Kidney (tissue), 14 donors: ENCODE measurements around the gene GSK3A. TPM values are rescaled to one million over a fixed set of nuclear protein-coding genes. Genes with fewer than 3 reads are reported as not detected.

Source experiments
- DNase-seq, 5 donors: peaks; one replicate each; pipeline ENCODE4 v3.0.0-alpha.2; 2013 to 2020
- FAIRE-seq: peaks from 2 replicates; lab custom pipeline; 2012; peaks lifted over from hg19 to GRCh38; lab: Jason Lieb, UNC
- H3K27ac ChIP-seq, 2 donors: one replicate each; pipeline ENCODE4 v1.7.0; 2013; ENCODE audit warnings: low read depth in 2 of 2, low read length in 2 of 2, inconsistent platforms in 1 of 2
- H3K27me3 ChIP-seq: one replicate; pipeline ENCODE4 v1.7.1; 2013; ENCODE audit warnings: low read length, inconsistent platforms; ENCODE audit not compliant: control insufficient read depth, insufficient read depth
- H3K36me3 ChIP-seq, 3 donors: one replicate each; pipeline versions ENCODE4 v1.7.0 to v1.7.1; 2013; ENCODE audit warnings: low read length in 3 of 3, control low read depth in 1 of 3, inconsistent platforms in 1 of 3; ENCODE audit not compliant: insufficient read depth in 3 of 3, control insufficient read depth in 2 of 3
- H3K4me1 ChIP-seq, 3 donors: one replicate each; pipeline versions ENCODE4 v1.7.0 to v1.7.1; 2013; ENCODE audit warnings: low read length in 3 of 3, inconsistent platforms in 1 of 3, low read depth in 1 of 3; ENCODE audit not compliant: control insufficient read depth in 2 of 3, insufficient read depth in 2 of 3
- H3K4me3 ChIP-seq, 3 donors: one replicate each; pipeline versions ENCODE4 v1.7.0 to v1.8.1; 2013; ENCODE audit warnings: low read length in 3 of 3, control low read depth in 1 of 3, inconsistent platforms in 1 of 3
- H3K9ac ChIP-seq, 3 donors: one replicate each; pipeline versions ENCODE4 v1.7.0 to v1.7.1; 2013; ENCODE audit warnings: low read length in 3 of 3, control low read depth in 1 of 3, inconsistent platforms in 1 of 3
- H3K9me3 ChIP-seq, 3 donors: one replicate each; pipeline versions ENCODE4 v1.7.0 to v1.7.1; 2013; ENCODE audit warnings: low read length in 3 of 3, control low read depth in 1 of 3, inconsistent platforms in 1 of 3; ENCODE audit not compliant: control insufficient read depth in 2 of 3, insufficient read depth in 1 of 3
- CTCF ChIP-seq: IDR thresholded peaks from 3 replicates; pipeline ENCODE4 v1.5.1; 2012; ENCODE audit warnings: mild to moderate bottlenecking, moderate library complexity, borderline replicate concordance; ENCODE audit not compliant: insufficient read depth; ENCODE audit errors: extremely low read depth
- intact Hi-C: fragments of 100-400 bp; cut with DNase I; formaldehyde crosslinking; loops from one replicate; pipeline ENCODE4 v1.11.1; 2022
- polyA plus RNA-seq: library from polyadenylated mRNA; stranded (reverse); fragments of 350-450 nt; fragmentation: Illumina TruSeq; extraction: RNeasy Lipid Tissue Mini Kit (QIAGEN cat#74804); gene quantifications from one replicate; pipeline ENCODE4 v1.2.3, GENCODE V29; 2014; ENCODE audit warnings: low read depth, low replicate concordance; ENCODE audit not compliant: insufficient read depth
- total RNA-seq: library from RNA; stranded (reverse); fragmentation: NEBNext Ultra II Directional; extraction: Animal tissue kit (Norgen Biotek cat#: 25700); gene quantifications from one replicate; pipeline ENCODE4 v1.2.1, GENCODE V29; 2021
- donor health status: control.
- donor health status: control.
- donor health status: control.
- donor health status: control.
- donor health status: control.
- donor health status: DM: yes; HTN: yes; CAD: no.
- donor health status: Normal renal cell carcinoma (clear cell type).

GSK3A gene
- total and polyA plus RNA-seq, 2 donors from 2014 or later: 39.2 to 57.3 TPM

- Histone ChIP-seq H3K27ac (no peak overlapping the region), H3K9me3 (no peaks in the 10 kb centered on the region), H3K9ac (no peak overlapping the region), H3K4me1 (peaks cover 10 to 29% (median 28%) of the 10 kb centered on the region in 3 donors), H3K36me3 (peaks cover 0 to 27% (median 12%) of the 10 kb centered on the region in 3 donors), H3K27me3 (no peaks in the 10 kb centered on the region), H3K4me3 (no peak overlapping the region)
- no peak for FAIRE-seq
- no peak for TF ChIP-seq CTCF
- peak in 2 of 5 donors; percentile 52 to 72 for DNase-seq
- intact Hi-C loops: no loop called here
These were observed 44.8 kb upstream of the GSK3A start for GRCh38 chr19:42287017-42287826.

- Histone ChIP-seq H3K4me1 (peaks cover 10 to 35% (median 33%) of the 10 kb centered on the region in 3 donors), H3K9me3 (no peaks in the 10 kb centered on the region), H3K36me3 (peaks cover 0 to 27% (median 12%) of the 10 kb centered on the region in 3 donors), H3K27me3 (no peaks in the 10 kb centered on the region), H3K4me3 (peak overlapping the region; percentile 3 to 74 (median 36)), H3K27ac (peak overlapping the region; percentile 79 to 84), H3K9ac (peak overlapping the region in 1 of 3 donors; percentile 51)
- no peak for TF ChIP-seq CTCF
- FAIRE-seq: no peak
- intact Hi-C loops: no loop called here
- peak; percentile 85 to 92 (median 89) for DNase-seq
These were observed 44.1 kb upstream of the GSK3A start for GRCh38 chr19:42286349-42287016.

GRCh38 chr19:42285988-42286348 lies 43.6 kb upstream of the GSK3A start:
- Histone ChIP-seq H3K9ac (peak overlapping the region in 1 of 3 donors; percentile 51), H3K27ac (peak overlapping the region; percentile 79 to 84), H3K36me3 (peaks cover 0 to 27% (median 12%) of the 10 kb centered on the region in 3 donors), H3K4me1 (peaks cover 10 to 38% (median 35%) of the 10 kb centered on the region in 3 donors), H3K27me3 (no peaks in the 10 kb centered on the region), H3K9me3 (no peaks in the 10 kb centered on the region), H3K4me3 (peak overlapping the region; percentile 3 to 74 (median 36))
- TF ChIP-seq CTCF: no peak
- FAIRE-seq (no peak), DNase-seq (no peak)
- intact Hi-C loops: no loop called here
